Umbilical cord (tissue), 2 donors: Measurements from ENCODE around the gene ALK. TPM values are rescaled to one million over a fixed set of nuclear protein-coding genes. Genes with fewer than 3 reads are reported as not detected.

Experiments
- DNase-seq: peaks from one replicate; pipeline ENCODE4 v3.0.0-alpha.2; 2015; ENCODE audit warnings: low spot score
- total RNA-seq: library from RNA; depleted of rRNA; stranded (reverse); fragments of >200 nt; gene quantifications from one replicate; pipeline ENCODE4 v1.2.3, GENCODE V29; 2014; ENCODE audit warnings: low replicate concordance; ENCODE audit not compliant: insufficient read depth

ALK gene
- total RNA-seq, 1 donor from 2014 or later: 1.2 TPM

DNA sequence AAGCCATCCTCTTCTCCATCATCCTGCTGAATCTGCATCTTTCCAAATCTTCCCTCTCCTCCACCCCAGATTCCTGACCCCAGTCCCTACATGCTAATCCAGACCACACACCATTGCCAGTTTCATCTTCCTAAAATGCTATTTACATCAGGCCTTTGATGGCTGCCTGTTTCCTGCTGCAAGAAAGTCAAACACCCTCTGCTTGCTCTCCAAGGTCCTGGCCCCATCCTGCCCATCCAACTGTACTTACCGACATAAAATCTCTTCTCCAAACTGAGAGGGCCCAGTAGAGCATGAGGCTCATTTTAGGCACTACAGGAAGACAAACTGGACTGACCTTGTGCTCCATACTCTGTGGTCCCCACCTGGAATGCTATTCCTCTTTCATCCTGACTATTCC is 19.0 kb downstream of the ALK start:
- DNase-seq: no peak

DNA sequence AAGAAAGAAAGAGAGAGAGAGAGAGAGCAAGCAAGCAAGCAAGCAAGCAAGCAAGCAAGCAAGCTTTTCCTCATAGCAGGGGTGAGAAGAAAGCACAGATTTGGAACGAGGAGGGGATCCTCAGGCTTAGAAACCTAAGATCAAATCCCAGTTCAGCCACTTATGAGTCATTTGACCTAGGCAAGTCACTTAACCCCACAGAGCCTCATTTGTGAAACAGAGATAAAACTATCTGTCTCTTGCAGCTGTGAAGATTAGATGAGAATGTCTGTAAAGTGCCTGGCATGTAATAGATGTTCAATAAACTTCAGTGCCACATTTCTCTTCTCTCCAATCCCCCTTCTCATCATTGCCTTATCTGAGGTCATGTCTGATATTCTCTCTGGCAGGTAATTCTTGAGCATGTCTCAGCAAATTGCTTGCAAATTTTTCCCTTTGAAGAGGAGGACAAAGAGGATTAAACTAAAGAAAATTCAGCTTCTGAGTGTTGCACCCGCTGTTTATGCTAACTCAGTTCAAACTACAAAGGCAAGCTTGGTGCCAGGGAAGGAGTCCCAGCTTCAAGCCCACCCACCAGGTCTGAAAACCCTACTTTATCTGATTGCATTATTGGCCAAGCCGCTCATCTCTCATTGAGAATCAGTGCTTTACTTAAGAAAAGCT is 20.3 kb downstream of the ALK start:
- DNase-seq: no peak

DNA sequence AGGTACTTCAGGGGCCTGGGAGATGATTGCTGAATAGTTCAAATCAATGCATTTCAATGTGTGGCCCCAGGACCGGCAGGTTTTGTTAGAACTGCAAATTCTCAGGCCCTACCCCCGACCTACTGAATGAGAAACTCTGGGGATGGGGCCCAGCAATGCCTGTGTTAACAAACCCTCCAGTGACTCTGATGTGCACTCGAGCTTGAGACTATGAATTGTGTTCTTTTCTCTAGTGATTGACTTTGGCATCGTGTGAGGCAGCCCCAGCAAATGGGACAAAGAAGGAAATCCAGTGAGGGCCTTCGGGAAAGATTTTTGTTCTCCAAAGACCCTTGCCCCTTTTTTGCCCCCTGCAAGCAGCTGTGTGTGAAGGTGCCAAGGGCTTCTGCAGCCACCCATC is 22.4 kb downstream of the ALK start:
- no peak for DNase-seq

DNA sequence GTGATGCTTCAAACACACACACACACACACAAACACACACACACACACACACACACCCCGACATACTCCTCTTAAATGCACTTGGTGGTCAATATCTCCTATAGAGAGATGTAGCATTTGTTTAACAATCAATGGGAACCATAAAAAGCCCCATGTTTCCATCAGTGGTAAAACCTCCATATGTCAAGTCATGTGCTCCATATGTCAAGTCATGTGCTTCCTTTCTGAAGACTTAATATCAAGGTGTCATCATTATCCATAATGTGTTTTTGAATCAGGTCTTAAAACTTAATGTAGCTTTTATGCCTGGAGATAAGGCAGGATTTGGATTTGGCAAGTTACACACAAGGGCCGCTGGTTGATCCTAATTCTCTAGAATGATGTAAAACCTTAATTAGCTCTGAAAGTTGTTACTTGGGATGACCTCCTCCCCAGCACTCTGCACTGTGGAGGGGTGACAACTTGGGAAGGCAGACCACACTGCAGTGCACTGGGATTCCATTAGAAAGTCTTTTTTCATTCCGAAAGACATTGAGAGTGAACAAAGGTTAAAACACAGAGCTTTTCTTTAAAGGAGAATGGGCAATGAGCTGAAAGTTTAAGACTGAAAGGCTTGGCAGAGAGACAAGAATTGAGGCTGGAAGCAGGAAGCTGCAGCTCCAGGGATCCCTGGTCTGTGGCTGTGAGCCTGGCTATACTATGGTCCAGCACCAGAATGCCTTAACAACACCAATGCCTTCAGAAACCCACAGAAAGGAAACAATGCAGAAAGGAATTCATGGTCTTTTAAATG is 26.4 kb downstream of the ALK start:
- no peak for DNase-seq

DNA sequence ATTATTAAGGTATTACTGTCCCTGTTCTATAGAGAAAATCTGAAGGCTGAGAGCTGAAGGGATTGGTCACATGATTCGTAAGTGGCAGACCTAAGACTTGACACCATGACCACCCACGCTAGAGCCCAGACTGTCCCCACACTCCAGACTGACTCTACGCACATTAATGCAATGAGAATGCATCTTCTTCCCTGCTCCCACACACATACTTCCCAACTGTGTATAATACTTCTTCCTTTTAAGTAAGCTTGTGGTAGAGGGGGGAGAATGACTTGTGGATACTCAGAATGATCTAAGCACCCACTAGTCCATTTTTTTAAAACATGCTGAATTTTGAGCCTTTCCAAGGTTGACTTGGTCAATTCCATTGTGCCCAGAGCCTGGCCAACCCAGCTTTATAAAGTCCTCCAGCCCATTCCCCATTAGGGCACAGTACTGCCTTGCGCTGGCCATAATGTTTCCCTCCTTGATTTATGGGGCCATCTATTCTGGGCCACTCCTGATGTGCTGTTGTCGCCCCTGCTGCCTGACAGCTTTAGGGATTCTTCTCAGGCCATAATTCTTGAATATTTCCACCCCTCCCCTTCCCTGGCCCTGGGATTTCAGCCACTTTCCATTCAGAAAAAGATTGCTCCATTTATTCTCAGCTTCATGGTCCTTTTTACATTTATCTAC is 28.7 kb downstream of the ALK start:
- no peak for DNase-seq

DNA sequence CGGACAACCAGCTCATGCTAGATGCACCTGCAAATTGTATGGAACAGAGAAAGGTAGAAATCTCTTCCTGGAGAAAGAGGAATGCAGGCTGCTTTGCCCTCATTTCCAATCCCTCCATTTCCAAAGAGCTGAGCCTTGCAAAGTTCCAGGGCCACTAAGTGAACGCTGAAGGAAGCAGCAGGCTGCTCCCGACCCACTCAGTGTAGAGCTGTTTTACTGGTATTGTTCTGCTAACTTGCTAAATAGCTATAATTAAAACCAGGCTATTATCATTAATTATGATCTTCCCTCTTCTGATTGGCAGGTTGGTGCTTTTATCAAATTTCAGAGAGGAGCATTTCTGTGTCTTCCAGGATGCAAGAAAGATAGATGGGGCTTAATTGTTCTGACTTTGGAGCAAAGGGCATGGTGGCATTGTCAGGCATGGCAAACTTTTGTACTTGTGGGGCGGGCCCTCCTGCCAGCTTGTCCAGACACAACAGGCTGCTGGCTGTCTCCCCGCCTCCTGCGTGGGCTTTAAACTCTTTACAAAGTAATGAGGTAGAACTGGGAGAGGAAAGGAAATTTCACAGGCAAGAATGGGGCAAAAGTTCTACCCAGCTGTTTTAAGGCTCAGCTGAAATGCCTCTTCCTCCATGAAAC is 40.2 kb downstream of the ALK start:
- DNase-seq: no peak

DNA sequence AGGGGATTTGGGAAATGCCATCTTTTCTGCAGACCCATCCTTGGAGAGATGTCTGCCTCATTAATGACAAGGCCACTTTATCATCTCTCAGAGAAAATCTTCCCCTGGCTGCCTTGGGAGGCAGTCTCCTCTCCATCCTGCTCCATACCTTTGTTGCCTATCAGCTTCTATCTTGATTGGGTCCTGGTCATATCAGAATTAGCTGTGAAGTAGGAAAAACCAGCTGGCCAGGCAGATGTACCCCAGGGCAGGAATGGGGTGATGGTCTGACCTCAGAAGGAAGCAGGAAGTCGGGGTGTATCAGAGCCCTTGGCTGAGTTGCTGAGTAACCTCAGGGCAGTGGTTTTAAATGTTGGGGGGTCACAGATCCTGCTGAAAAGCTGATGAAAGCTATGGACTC is 41.3 kb downstream of the ALK start:
- no peak for DNase-seq

DNA sequence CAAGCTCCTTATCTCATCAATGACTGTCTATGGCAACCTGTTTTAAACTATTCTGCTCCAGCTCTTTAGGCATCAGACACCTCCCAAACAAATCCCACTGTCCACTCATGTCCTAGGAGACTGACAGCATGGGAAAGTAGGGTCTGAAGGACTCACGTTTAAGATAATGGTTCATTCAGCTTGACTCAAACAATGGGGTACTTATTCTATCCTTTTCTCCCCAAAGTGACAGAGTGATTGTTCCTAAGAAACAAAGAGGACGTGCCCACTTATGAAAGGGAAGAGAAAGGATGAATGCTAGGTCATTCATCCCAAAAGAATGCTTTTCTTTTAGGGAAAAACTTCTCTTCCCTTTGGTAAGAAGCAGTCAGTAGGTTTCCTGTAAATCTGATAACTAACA is 41.9 kb downstream of the ALK start:
- no peak for DNase-seq

DNA sequence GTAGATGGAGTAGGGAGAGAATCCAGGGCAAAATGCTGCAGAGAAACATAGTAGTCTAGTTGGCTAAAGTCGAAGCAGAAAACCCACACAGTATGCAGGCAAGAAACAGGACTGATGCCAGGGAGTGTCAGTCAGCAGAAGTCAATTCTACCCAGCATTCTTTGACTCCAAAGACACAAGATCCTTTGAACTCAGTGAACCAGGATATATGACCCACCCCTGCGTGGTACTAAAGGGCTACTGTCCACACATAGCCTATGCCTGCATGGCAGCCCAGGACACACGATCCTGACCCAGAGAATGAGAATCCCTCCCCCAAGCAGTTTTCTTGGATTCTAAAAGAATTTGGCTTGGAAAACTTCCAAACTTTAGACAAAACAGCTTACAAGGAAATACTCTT is 42.5 kb downstream of the ALK start:
- no peak for DNase-seq

DNA sequence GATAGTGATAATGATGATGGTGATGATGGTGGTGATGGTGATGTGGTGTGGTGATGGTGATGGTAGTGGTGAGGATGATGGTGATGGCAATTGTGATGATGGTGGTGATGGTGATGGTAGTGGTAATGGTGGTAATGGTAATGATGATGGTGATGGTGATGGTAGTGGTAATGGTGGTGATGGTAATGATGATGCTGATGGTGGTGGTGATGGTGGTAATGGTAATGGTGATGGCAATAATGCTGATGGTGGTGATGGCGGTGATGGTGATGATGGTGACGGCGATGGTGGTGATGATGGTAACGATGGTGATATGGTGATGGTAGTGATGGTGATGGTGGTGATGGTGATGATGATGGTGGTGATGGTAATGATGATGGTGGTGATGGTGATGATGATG is 45.0 kb downstream of the ALK start:
- DNase-seq: no peak

DNA sequence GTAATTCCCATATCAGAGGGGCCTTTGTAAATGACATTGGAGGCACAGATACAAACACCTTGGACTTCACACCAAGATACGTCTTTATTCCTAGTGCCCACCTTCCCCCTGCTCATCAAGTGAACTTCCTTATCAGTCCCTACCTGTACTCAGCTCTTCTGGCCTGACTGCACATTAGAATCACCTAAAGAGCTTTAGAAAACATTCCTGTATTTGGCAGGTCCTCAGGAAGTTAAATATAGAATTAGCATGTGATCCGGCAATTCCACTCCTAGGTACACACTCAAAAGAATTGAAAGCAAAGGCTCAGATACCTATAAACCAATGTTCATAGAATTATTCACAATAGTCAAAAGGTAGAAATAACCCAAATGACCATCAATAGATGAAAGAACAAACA is 46.6 kb downstream of the ALK start:
- DNase-seq: no peak

DNA sequence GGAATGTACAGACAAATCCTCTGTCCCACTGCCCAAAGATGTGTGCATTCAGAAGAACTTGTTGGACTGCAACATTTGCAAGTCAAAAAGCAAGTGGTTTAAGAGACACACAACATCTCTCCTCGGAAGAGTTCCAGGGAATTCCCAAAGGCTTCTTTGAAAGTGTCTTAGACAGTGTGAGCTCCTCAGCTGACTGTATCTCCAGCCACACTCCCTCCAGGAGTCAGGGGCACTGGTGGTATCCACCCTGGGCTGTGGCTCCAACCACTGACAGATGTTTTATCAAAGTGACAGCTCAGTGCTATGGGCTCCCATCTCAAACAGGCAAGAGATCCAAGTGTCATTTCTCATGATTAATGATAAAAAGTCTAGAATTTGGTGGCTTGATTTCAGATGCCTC is 48.5 kb downstream of the ALK start:
- DNase-seq: no peak

DNA sequence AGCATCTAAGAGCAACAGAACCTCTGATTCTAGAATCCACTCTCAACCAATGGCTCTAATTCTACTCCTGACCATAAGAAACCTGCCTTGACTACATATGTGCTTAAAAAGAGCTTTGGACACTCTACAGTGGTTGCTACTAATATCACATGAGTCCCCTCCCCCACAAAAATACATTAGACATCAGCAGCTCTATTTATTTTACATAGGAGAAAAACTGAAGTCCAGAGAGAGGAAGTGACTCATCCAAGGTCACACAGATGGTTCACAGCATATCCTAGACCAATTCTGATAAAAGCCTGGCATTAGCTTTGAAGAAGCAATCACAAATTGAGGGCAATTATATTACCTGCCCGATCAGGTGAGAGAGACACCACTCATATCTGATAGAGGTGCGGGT is 49.8 kb downstream of the ALK start:
- no peak for DNase-seq

DNA sequence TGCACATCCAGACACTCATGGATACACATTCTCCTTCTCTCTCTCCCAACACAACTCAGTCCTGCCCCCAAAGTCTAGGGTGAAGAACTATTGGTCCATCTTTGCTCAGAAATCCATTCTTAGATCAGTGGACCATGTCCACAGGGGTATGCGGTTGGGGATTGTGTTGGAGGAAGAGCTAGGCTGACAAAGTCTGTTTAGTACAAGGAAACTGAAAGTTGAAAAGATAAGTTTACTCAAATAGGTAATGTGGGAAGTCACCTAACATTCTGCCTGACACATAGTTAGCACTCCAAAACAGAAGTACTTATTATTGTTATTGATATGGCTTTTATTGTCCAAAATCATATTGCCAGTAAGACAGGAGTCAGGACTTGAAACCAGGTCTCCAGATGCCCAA is 55.9 kb downstream of the ALK start:
- DNase-seq: no peak

DNA sequence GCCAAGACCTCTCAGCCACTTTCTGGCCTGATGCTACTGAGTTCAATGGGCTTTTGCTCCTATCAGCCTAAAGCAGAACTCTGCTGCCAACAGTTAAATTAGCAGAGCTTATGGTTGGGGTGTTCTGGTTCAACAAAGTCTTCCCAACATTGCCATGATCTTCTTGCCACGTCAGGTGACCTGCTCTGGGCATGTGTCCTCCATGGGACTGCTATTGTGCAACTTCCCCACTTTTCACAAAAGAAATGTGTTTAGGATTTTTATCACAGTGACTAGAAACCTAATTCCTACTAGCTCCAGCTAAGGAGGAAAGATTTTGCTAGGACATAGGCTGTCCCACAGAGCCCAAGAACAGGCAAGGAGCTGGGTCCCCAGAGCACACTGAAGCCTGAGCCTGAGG is 56.4 kb downstream of the ALK start:
- no peak for DNase-seq

DNA sequence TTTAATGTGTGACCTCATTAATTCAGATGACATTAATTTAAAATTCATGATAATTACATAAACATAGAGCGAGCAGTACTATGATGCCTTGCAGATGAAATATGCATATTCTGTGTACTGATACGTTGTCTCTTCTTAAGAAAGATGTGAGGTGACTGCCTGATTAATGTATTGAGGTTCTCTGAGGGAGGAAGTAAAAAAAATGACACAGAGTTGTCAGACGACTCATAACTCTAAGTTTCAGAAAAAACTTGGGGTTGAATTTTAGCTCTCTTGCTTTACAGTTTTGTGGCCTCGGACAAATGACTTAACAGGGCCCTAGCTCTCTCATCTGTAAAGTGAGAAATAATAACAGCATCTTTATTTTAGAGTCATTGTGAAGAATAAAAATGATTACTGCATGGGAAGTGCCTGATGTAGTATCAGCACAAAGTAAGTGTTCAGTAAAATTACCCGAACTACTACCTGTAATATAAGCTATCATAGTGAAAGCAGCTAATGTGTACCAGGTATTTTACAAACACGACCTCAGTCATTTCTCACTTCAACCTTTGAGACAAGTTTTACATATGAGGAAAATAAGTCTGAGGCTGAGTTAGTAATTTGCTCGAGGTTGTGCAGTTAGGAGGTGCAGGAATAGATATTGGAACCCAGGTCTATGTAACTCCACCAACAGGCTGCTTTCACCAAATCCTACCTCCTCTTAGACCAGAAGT is 65.3 kb downstream of the ALK start:
- DNase-seq: no peak

DNA sequence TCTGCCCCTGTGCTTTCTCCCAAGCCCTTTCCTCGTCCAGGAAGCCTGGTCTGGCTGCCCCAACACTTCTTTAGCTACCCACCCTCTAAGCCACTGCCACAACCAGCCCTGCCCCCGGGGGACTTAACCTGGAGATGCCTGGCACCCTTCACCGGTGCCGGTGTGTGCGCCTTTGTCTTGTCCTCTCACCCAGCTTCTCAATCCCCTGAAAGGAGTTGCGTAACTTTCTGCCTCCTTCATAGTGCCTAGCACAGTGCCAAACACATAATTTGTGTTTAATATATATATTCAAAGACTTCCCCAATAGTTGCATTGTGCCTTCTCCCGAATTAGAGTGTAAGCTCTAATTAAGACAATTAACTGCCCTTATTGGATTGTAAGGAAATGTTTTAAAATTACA is 70.6 kb downstream of the ALK start:
- DNase-seq: no peak

DNA sequence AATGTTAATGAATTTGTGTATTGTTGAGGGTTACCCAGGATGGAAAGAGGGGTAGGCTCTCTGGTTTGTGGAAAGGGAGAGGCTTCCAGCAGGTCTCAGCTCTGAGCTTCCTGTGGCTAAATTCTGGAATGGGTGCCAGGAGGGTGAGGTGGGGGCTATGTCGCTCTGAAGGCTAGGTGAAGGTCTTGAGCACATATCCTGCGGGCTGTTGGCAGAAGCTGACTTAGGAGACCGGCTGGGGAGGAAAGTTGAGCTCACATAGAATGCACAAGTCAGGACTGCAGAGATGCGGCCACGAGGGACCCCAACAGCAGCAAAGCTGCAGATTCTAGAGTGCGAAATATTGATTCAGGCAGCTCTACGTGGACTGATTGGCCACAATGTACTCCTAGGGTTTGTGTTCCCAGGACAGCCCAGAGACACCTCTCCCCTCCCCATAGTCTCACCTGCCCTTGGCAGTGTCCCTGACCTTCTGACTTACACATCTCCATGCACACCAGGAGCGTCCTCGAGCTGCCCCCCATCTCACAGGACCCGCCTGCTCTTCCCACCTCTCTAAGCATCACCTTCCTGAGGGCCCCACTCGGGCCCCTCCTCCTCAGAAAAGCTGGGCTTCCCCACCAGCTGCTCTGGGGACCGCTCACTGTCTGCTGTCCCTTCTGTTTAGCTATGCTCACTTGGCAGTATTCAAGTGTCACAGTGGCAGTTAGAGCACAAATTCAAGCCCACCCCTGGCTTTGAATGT is 72.6 kb downstream of the ALK start:
- DNase-seq: no peak

DNA sequence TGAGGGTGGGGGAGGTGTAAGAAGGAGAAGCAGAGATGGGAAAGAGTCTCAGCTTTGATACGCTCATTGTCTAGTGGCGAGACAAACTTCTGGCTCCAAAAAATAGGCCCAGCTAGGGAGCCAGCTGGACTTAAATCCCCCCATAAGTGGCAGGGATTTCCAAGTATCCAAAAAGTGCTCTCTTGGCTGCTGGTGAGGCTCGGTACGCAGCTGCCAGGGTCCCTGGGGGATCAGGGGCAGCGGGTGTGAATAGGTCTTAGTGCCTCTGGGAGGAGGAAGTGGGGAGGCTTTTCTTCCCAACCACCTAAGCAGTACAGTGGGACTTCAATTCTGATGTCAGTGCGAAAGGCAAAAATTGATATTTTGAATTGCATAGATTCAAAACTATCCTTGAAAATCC is 73.5 kb downstream of the ALK start:
- DNase-seq: no peak

DNA sequence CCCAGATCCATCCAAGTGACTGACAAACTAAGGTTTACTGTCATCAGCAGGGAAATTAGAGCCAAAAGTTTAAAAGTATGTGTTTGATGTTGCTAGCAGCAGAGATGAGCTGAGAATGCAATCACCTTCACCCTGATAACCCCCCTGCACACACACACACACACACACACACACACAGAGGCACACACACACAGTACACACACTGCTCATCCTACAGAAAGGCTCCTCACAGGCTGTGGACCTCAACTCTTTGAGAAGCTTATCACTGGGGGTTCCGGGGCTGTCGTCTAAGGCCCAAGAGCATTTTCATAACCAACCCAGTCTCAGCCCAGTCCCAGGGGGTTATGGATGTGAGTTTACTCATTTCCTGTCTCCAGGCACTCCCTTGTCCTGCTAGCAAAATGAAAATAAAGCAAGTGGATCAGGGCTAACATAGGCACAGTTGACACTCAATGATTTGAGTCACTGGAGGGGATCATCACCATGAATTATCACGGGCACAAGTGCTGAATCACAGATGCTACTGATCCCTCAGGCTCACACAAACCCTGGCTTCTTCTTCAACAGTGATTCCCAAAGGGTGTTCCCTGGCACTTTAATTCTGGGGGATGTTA is 76.6 kb downstream of the ALK start:
- no peak for DNase-seq
